NCI-H1092 (cell line): ENCODE results near the gene ARFRP1.
A peak's percentile ranks its signal among the peaks of the same experiment; 100 is the strongest.
"Not testable (repeated sequence)": the region's sequence is repeated elsewhere in the genome, so short reads cannot be mapped to it uniquely, and the experiment has no call there.

Source experiments
- DNase-seq: peaks from one replicate; lab custom pipeline; 2025; lab: John Stamatoyannopoulos, UW

Gene ARFRP1

GRCh38 chr20:63675681-63676368 lies 32.0 kb downstream of the ARFRP1 start:
- no peak for DNase-seq

GRCh38 chr20:63673951-63674350 lies 33.8 kb downstream of the ARFRP1 start:
- DNase-seq: no peak

GRCh38 chr20:63672666-63673065 lies 35.1 kb downstream of the ARFRP1 start:
- DNase-seq: no peak

- DNase-seq: not testable (repeated sequence)
Observed at GRCh38 chr20:63671695-63672094, 36.1 kb downstream of the ARFRP1 start.

- DNase-seq: no peak
Observed at GRCh38 chr20:63668351-63668750, 39.4 kb downstream of the ARFRP1 start.

- no peak for DNase-seq
Observed at GRCh38 chr20:63667858-63668257, 39.9 kb downstream of the ARFRP1 start.

- DNase-seq: no peak
Observed at GRCh38 chr20:63665708-63666107, 42.1 kb downstream of the ARFRP1 start.

- no peak for DNase-seq
Observed at GRCh38 chr20:63664861-63665594, 42.7 kb downstream of the ARFRP1 start.

GRCh38 chr20:63664143-63664851 lies 43.5 kb downstream of the ARFRP1 start:
- no peak for DNase-seq

- DNase-seq: no peak
Observed at GRCh38 chr20:63663332-63664066, 44.3 kb downstream of the ARFRP1 start.

GRCh38 chr20:63662813-63663189 lies 45.0 kb downstream of the ARFRP1 start:
- DNase-seq: no peak

- no peak for DNase-seq
Observed at GRCh38 chr20:63661959-63662812, 45.6 kb downstream of the ARFRP1 start.

GRCh38 chr20:63661108-63661507 lies 46.7 kb downstream of the ARFRP1 start:
- no peak for DNase-seq

- no peak for DNase-seq
Observed at GRCh38 chr20:63660622-63661021, 47.2 kb downstream of the ARFRP1 start.

- DNase-seq: not testable (repeated sequence)
Observed at GRCh38 chr20:63660174-63660573, 47.6 kb downstream of the ARFRP1 start.

GRCh38 chr20:63659370-63659769 lies 48.4 kb downstream of the ARFRP1 start:
- DNase-seq: no peak

- no peak for DNase-seq
Observed at GRCh38 chr20:63658749-63659187, 49.0 kb downstream of the ARFRP1 start.

GRCh38 chr20:63657937-63658748 lies 49.6 kb downstream of the ARFRP1 start, which contains the start of gene RTEL1:
RTEL1 (plus strand) TSS chr20:63658312; CDS start chr20:63659403, 1,091 bp downstream.
- peak; percentile 83 for DNase-seq

GRCh38 chr20:63657260-63657936 lies 50.4 kb downstream of the ARFRP1 start:
- no peak for DNase-seq

- DNase-seq: no peak
Observed at GRCh38 chr20:63656451-63656850, 51.3 kb downstream of the ARFRP1 start.
